DND-41 (cell line): ENCODE data around the gene GPHA2.

Source experiments
- ATAC-seq: fragments of 200-7000 bp; cut with Tn5 transposase; 3 replicates; pipeline ENCODE4 v1.9.1; 2021; ENCODE audit warnings: low read depth; ENCODE audit not compliant: insufficient read depth
- DNase-seq: peaks from one replicate; pipeline ENCODE4 v3.0.0-alpha.2; 2020
- H2AFZ ChIP-seq: 2 replicates; pipeline ENCODE4 v1.6.0; 2012; ENCODE audit warnings: low read depth, low read length
- H3K27ac ChIP-seq: 2 replicates; pipeline ENCODE4 v1.5.1; 2012; ENCODE audit warnings: low read length, inconsistent platforms
- H3K27me3 ChIP-seq: fragments of 200-600 bp; sonication (generic); 2 replicates; pipeline ENCODE4 v1.6.0; 2012; ENCODE audit warnings: low read length, mild to moderate bottlenecking, inconsistent platforms; ENCODE audit not compliant: insufficient read depth, poor library complexity
- H3K36me3 ChIP-seq: 2 replicates; pipeline ENCODE4 v1.5.1; 2012; ENCODE audit warnings: low read length, inconsistent platforms; ENCODE audit not compliant: insufficient read depth
- H3K4me1 ChIP-seq: 2 replicates; pipeline ENCODE4 v1.5.1; 2012; ENCODE audit warnings: mild to moderate bottlenecking, low read length; ENCODE audit not compliant: insufficient read depth
- H3K4me2 ChIP-seq: 2 replicates; pipeline ENCODE4 v1.6.0; 2012; ENCODE audit warnings: mild to moderate bottlenecking, moderate library complexity, low read length, inconsistent platforms; ENCODE audit not compliant: insufficient read depth
- H3K4me3 ChIP-seq, 2 experiments: fragments of 200-600 bp in 1 of 2; shearing (Covaris generic) in 1 of 2; 2 replicates each; pipeline ENCODE4 v1.5.1; 2012 to 2016; ENCODE audit warnings: inconsistent platforms in 2 of 2, low read length in 2 of 2, mild to moderate bottlenecking in 2 of 2, low read depth in 1 of 2, moderate library complexity in 1 of 2
- H3K79me2 ChIP-seq: 2 replicates; pipeline ENCODE4 v1.6.0; 2012; ENCODE audit warnings: low read length, inconsistent platforms; ENCODE audit not compliant: insufficient read depth
- H3K9ac ChIP-seq: 2 replicates; pipeline ENCODE4 v1.6.0; 2012; ENCODE audit warnings: low read depth, mild to moderate bottlenecking, inconsistent platforms, low read length, moderate library complexity
- H3K9me3 ChIP-seq: 2 replicates; pipeline ENCODE4 v1.5.1; 2012; ENCODE audit warnings: low read length, moderate library complexity, mild to moderate bottlenecking, inconsistent platforms; ENCODE audit not compliant: insufficient read depth, severe bottlenecking
- H4K20me1 ChIP-seq: 2 replicates; pipeline ENCODE4 v1.6.0; 2012; ENCODE audit warnings: low read length; ENCODE audit not compliant: insufficient read depth
- CTCF ChIP-seq: IDR thresholded peaks from 2 replicates; pipeline ENCODE4 v1.5.1; 2012; ENCODE audit warnings: borderline replicate concordance, low read length, moderate library complexity, mild to moderate bottlenecking; ENCODE audit not compliant: poor library complexity, severe bottlenecking; ENCODE audit errors: extremely low read depth
- EZH2 ChIP-seq: IDR thresholded peaks from 3 replicates; pipeline ENCODE4 v1.6.1; 2012; ENCODE audit warnings: borderline replicate concordance, low read depth, mild to moderate bottlenecking, moderate library complexity, low read length, inconsistent platforms; ENCODE audit not compliant: severe bottlenecking

GPHA2 gene

GRCh38 chr11:64971421-64972233 is 35.9 kb upstream of the GPHA2 start, which contains the start of gene MAJIN:
MAJIN (minus strand) TSS chr11:64972108; CDS start chr11:64959405, 12,703 bp downstream.
- no peak for ATAC-seq
- Histone ChIP-seq H3K79me2 (no peaks in the 10 kb centered on the region), H3K4me3 (no peak within 1 kb of the TSS), H3K9ac (no peak within 1 kb of the TSS), H3K4me1 (no peaks in the 10 kb centered on the region), H2AFZ (no peak within 1 kb of the TSS), H3K27me3 (no peaks in the 10 kb centered on the region), H3K27ac (no peak within 1 kb of the TSS), H3K36me3 (no peaks in the 10 kb centered on the region), H3K4me2 (no peak within 1 kb of the TSS), H3K9me3 (no peaks in the 10 kb centered on the region), H4K20me1 (no peaks in the 10 kb centered on the region)
- DNase-seq: no peak
- TF ChIP-seq EZH2: no peak
- TF ChIP-seq CTCF: no peak

- H3K4me2 ChIP-seq: no peak overlapping the region
- no peak overlapping the region for H3K4me3 ChIP-seq
These were observed 35.0 kb upstream of the GPHA2 start for GRCh38 chr11:64970731-64971151.

GRCh38 chr11:64969209-64969608 is 33.5 kb upstream of the GPHA2 start:
- no peak overlapping the region for H3K27ac ChIP-seq
- no peak for DNase-seq
- no peak for TF ChIP-seq CTCF
- no peak for TF ChIP-seq EZH2

More at GRCh38 chr11:64970731-64971151, 35.0 kb upstream of the GPHA2 start:
- no peak overlapping the region for H2AFZ ChIP-seq
- H4K20me1 ChIP-seq: no peaks in the 10 kb centered on the region
- no peaks in the 10 kb centered on the region for H3K79me2 ChIP-seq
- H3K4me1 ChIP-seq: no peaks in the 10 kb centered on the region
- H3K27ac ChIP-seq: no peak overlapping the region
- no peak for DNase-seq
- no peak for TF ChIP-seq EZH2
- TF ChIP-seq CTCF: no peak
- H3K9ac ChIP-seq: no peak overlapping the region
- no peaks in the 10 kb centered on the region for H3K27me3 ChIP-seq
- H3K36me3 ChIP-seq: no peaks in the 10 kb centered on the region
- no peak for ATAC-seq
- no peaks in the 10 kb centered on the region for H3K9me3 ChIP-seq

More at GRCh38 chr11:64969209-64969608, 33.5 kb upstream of the GPHA2 start:
- no peak overlapping the region for H3K4me3 ChIP-seq
- H3K79me2 ChIP-seq: no peaks in the 10 kb centered on the region
- H3K4me1 ChIP-seq: no peaks in the 10 kb centered on the region
- H3K36me3 ChIP-seq: no peaks in the 10 kb centered on the region
- no peak overlapping the region for H3K9ac ChIP-seq
- H3K9me3 ChIP-seq: no peaks in the 10 kb centered on the region
- no peak overlapping the region for H2AFZ ChIP-seq
- H3K4me2 ChIP-seq: no peak overlapping the region
- no peaks in the 10 kb centered on the region for H4K20me1 ChIP-seq
- no peak for ATAC-seq
- no peaks in the 10 kb centered on the region for H3K27me3 ChIP-seq
